Measurements from ENCODE around the gene HIVEP3.

The HIVEP3 gene

DNA sequence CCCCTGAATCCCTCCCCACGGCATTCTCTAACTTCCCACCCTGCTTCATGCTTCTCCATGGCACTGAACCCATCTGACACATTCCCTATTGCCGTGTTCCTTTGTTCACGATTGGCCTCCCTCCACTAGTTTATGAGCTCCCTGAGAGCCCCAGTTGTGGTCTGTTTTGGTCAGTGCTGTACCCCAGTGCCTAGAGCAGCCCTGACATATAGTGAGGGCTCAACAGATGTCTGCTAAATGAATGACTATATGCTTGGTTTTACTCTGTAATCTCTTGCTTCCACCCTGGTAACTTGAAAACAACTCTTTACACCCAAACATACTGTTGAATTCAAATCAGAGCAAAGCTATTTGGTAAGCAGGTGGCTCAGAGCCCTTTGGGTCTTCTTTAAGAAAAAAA is 263.1 kb downstream of the HIVEP3 start:
- H3K9ac ChIP-seq (ENCODE audit: low read depth, low read length) = peak overlapping the region; percentile 35
- H3K9me3 ChIP-seq (ENCODE audit: insufficient read depth, low read length, severe bottlenecking) = no peaks in the 10 kb centered on the region
- H3K4me2 ChIP-seq (ENCODE audit: insufficient read depth, low read length) = peak overlapping the region; percentile 74
- no peaks in the 10 kb centered on the region for H3K27me3 ChIP-seq (ENCODE audit: insufficient read depth, low read length, poor library complexity)
- peak overlapping the region; percentile 90 for H3K27ac ChIP-seq (ENCODE audit: low read length)
- peaks cover 100% of the 10 kb centered on the region for H3K79me2 ChIP-seq (ENCODE audit: insufficient read depth, low read length)
- peaks cover 77% of the 10 kb centered on the region for H4K20me1 ChIP-seq (ENCODE audit: insufficient read depth, low read length)
- peaks cover 52% of the 10 kb centered on the region for H3K36me3 ChIP-seq (ENCODE audit: insufficient read depth, low read length)
- no peak for ATAC-seq (ENCODE audit: insufficient read depth, low read depth)
- H3K4me3 ChIP-seq (ENCODE audit: low read depth in 1 of 2, low read length in 2 of 2) = peak overlapping the region in 1 of 2 experiments; percentile 83; a peak in 2 of 4 replicates
- DNase-seq = no peak
- peaks cover 100% of the 10 kb centered on the region for H3K4me1 ChIP-seq (ENCODE audit: insufficient read depth, low read length)
- TF ChIP-seq, protein P1, sequence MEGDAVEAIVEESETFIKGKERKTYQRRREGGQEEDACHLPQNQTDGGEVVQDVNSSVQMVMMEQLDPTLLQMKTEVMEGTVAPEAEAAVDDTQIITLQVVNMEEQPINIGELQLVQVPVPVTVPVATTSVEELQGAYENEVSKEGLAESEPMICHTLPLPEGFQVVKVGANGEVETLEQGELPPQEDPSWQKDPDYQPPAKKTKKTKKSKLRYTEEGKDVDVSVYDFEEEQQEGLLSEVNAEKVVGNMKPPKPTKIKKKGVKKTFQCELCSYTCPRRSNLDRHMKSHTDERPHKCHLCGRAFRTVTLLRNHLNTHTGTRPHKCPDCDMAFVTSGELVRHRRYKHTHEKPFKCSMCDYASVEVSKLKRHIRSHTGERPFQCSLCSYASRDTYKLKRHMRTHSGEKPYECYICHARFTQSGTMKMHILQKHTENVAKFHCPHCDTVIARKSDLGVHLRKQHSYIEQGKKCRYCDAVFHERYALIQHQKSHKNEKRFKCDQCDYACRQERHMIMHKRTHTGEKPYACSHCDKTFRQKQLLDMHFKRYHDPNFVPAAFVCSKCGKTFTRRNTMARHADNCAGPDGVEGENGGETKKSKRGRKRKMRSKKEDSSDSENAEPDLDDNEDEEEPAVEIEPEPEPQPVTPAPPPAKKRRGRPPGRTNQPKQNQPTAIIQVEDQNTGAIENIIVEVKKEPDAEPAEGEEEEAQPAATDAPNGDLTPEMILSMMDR (IDR thresholded peaks at IDR 0.05; ENCODE audit: borderline replicate concordance, extremely low read depth, low read length, poor library complexity, severe bottlenecking) = no peak
- no peak for TF ChIP-seq EZH2 (IDR thresholded peaks at IDR 0.05; ENCODE audit: borderline replicate concordance, low read depth, low read length, severe bottlenecking)
- no peak overlapping the region for H2AFZ ChIP-seq (ENCODE audit: low read depth, low read length)

DNA sequence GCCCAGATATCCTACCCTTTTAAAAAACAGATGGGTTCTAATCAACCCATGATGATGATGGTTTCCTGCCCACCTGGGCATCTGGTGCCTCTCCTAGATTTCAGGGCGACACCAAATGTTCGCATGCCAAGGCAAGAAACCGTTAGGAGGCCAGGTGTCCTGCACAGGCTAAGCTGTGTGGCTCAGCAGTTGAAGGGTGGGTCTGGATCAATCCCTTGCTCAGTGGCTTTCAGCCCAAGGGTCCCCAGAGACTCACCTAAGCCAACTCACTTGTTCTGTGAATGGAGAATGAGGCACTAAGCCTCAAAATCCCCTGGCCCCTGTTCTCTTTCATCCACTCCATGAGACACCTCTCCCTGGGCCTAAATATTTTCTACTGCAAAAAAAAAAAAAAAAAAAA is 265.1 kb downstream of the HIVEP3 start:
- H3K36me3 ChIP-seq (ENCODE audit: insufficient read depth, low read length) = peaks cover 47% of the 10 kb centered on the region
- peak; percentile 75 for ATAC-seq (ENCODE audit: insufficient read depth, low read depth)
- no peaks in the 10 kb centered on the region for H3K9me3 ChIP-seq (ENCODE audit: insufficient read depth, low read length, severe bottlenecking)
- no peak overlapping the region for H3K4me3 ChIP-seq (ENCODE audit: low read depth in 1 of 2, low read length in 2 of 2)
- H3K4me2 ChIP-seq (ENCODE audit: insufficient read depth, low read length) = peak overlapping the region; percentile 74; the same call in 1 of the 2 replicates
- DNase-seq = peak; percentile 88
- TF ChIP-seq, protein P1 (IDR thresholded peaks at IDR 0.05; ENCODE audit: borderline replicate concordance, extremely low read depth, low read length, poor library complexity, severe bottlenecking) = no peak
- TF ChIP-seq EZH2 (IDR thresholded peaks at IDR 0.05; ENCODE audit: borderline replicate concordance, low read depth, low read length, severe bottlenecking) = no peak
- H4K20me1 ChIP-seq (ENCODE audit: insufficient read depth, low read length) = peaks cover 75% of the 10 kb centered on the region
- H3K27me3 ChIP-seq (ENCODE audit: insufficient read depth, low read length, poor library complexity) = no peaks in the 10 kb centered on the region
- H3K4me1 ChIP-seq (ENCODE audit: insufficient read depth, low read length) = peaks cover 100% of the 10 kb centered on the region
- peak overlapping the region; percentile 35; the same call in 1 of the 2 replicates for H3K9ac ChIP-seq (ENCODE audit: low read depth, low read length)
- H2AFZ ChIP-seq (ENCODE audit: low read depth, low read length) = no peak overlapping the region
- H3K79me2 ChIP-seq (ENCODE audit: insufficient read depth, low read length) = peaks cover 100% of the 10 kb centered on the region
- H3K27ac ChIP-seq (ENCODE audit: low read length) = peak overlapping the region; percentile 90

GRCh38 chr1:41652384-41653265 is 266.1 kb downstream of the HIVEP3 start:
- H3K27ac ChIP-seq (ENCODE audit: low read length) = peak overlapping the region; percentile 90
- no peak overlapping the region for H2AFZ ChIP-seq (ENCODE audit: low read depth, low read length)
- no peaks in the 10 kb centered on the region for H3K9me3 ChIP-seq (ENCODE audit: insufficient read depth, low read length, severe bottlenecking)
- H3K4me1 ChIP-seq (ENCODE audit: insufficient read depth, low read length) = peaks cover 98% of the 10 kb centered on the region
- peak overlapping the region; percentile 19; the same call in 1 of the 2 replicates for H3K9ac ChIP-seq (ENCODE audit: low read depth, low read length)
- peaks cover 100% of the 10 kb centered on the region for H3K79me2 ChIP-seq (ENCODE audit: insufficient read depth, low read length)
- TF ChIP-seq EZH2 (IDR thresholded peaks at IDR 0.05; ENCODE audit: borderline replicate concordance, low read depth, low read length, severe bottlenecking) = no peak
- TF ChIP-seq, protein P1 (IDR thresholded peaks at IDR 0.05; ENCODE audit: borderline replicate concordance, extremely low read depth, low read length, poor library complexity, severe bottlenecking) = no peak
- no peak for ATAC-seq (ENCODE audit: insufficient read depth, low read depth)
- no peak for DNase-seq
- peaks cover 49% of the 10 kb centered on the region for H3K36me3 ChIP-seq (ENCODE audit: insufficient read depth, low read length)
- H3K27me3 ChIP-seq (ENCODE audit: insufficient read depth, low read length, poor library complexity) = no peaks in the 10 kb centered on the region
- H3K4me2 ChIP-seq (ENCODE audit: insufficient read depth, low read length) = peak overlapping the region; percentile 74
- H3K4me3 ChIP-seq (ENCODE audit: low read depth in 1 of 2, low read length in 2 of 2) = no peak overlapping the region
- H4K20me1 ChIP-seq (ENCODE audit: insufficient read depth, low read length) = peaks cover 75% of the 10 kb centered on the region

All from DND-41 (cell line).